COR-L47 (cell line): Measurements from ENCODE around the gene SCAMP4.

Source experiments
- DNase-seq: peaks from one replicate; lab custom pipeline; 2025; lab: John Stamatoyannopoulos, UW

SCAMP4 gene

GRCh38 chr19:1957562-1958248, 52.5 kb downstream of the SCAMP4 start:
- no peak for DNase-seq

GRCh38 chr19:1959928-1960589, 54.9 kb downstream of the SCAMP4 start:
- DNase-seq = no peak

- DNase-seq = no peak
These were observed 56.0 kb downstream of the SCAMP4 start for GRCh38 chr19:1961000-1961883.

GRCh38 chr19:1962674-1963073, 57.5 kb downstream of the SCAMP4 start:
- DNase-seq = no peak

- DNase-seq = no peak
These were observed 61.9 kb downstream of the SCAMP4 start for GRCh38 chr19:1967087-1967608.

GRCh38 chr19:1968279-1969175, 63.3 kb downstream of the SCAMP4 start:
- DNase-seq = no peak

- DNase-seq = no peak
These were observed 64.2 kb downstream of the SCAMP4 start for GRCh38 chr19:1969176-1970002.

GRCh38 chr19:1970003-1970805, 65.0 kb downstream of the SCAMP4 start:
- DNase-seq = no peak

GRCh38 chr19:1970806-1971502, 65.8 kb downstream of the SCAMP4 start:
- DNase-seq = no peak

- DNase-seq = no peak
These were observed 69.4 kb downstream of the SCAMP4 start for GRCh38 chr19:1974381-1975161.

- DNase-seq = no peak
These were observed 69.9 kb downstream of the SCAMP4 start for GRCh38 chr19:1975162-1975480.
